ENCODE measurements around the gene PLA2G4B.

PLA2G4B gene

GRCh38 chr15:41872166-41872747 is 33.6 kb downstream of the PLA2G4B start:
- DNase-seq = no peak

- no peak for DNase-seq
Measured at GRCh38 chr15:41873711-41874110, 35.1 kb downstream of the PLA2G4B start.

GRCh38 chr15:41874736-41875135 is 36.1 kb downstream of the PLA2G4B start:
- no peak for DNase-seq

GRCh38 chr15:41876007-41876406 is 37.4 kb downstream of the PLA2G4B start:
- no peak for DNase-seq

- no peak for DNase-seq
Measured at GRCh38 chr15:41876689-41877088, 38.0 kb downstream of the PLA2G4B start.

- DNase-seq = no peak
Measured at GRCh38 chr15:41877631-41878354, 39.1 kb downstream of the PLA2G4B start.

GRCh38 chr15:41878355-41878699 is 39.7 kb downstream of the PLA2G4B start:
- no peak for DNase-seq

- DNase-seq = no peak
Measured at GRCh38 chr15:41879321-41879845, 40.7 kb downstream of the PLA2G4B start.

- no peak for DNase-seq
Measured at GRCh38 chr15:41880156-41880877, 41.7 kb downstream of the PLA2G4B start.

- DNase-seq = no peak
Measured at GRCh38 chr15:41881086-41881485, 42.4 kb downstream of the PLA2G4B start.

- no peak for DNase-seq
Measured at GRCh38 chr15:41881550-41881919, 42.9 kb downstream of the PLA2G4B start.

- DNase-seq = no peak
Measured at GRCh38 chr15:41881920-41882688, 43.5 kb downstream of the PLA2G4B start.

- no peak for DNase-seq
Measured at GRCh38 chr15:41882689-41883483, 44.2 kb downstream of the PLA2G4B start.

- DNase-seq = no peak
Measured at GRCh38 chr15:41883484-41883825, 44.8 kb downstream of the PLA2G4B start.

- no peak for DNase-seq
Measured at GRCh38 chr15:41884458-41884857, 45.8 kb downstream of the PLA2G4B start.

GRCh38 chr15:41885321-41885720 is 46.7 kb downstream of the PLA2G4B start:
- no peak for DNase-seq

GRCh38 chr15:41885841-41886240 is 47.2 kb downstream of the PLA2G4B start:
- no peak for DNase-seq

- DNase-seq = no peak
Measured at GRCh38 chr15:41886741-41887140, 48.1 kb downstream of the PLA2G4B start.

GRCh38 chr15:41887161-41887560 is 48.5 kb downstream of the PLA2G4B start:
- DNase-seq = no peak

- no peak for DNase-seq
Measured at GRCh38 chr15:41887893-41888292, 49.2 kb downstream of the PLA2G4B start.

GRCh38 chr15:41888662-41889253 is 50.1 kb downstream of the PLA2G4B start:
- DNase-seq = no peak

- DNase-seq = no peak
Measured at GRCh38 chr15:41890050-41890690, 51.5 kb downstream of the PLA2G4B start.

All from right hindlimb (tissue), 1 donor.